GM12891 (cell line): ENCODE data around the gene BHMT2.

ENCODE experiments used
- DNase-seq: peaks from one replicate; pipeline ENCODE4 v3.0.0; 2011; ENCODE audit warnings: low spot score; ENCODE audit not compliant: insufficient read length
- FAIRE-seq: peaks from 2 replicates; lab custom pipeline; 2011; peaks lifted over from hg19 to GRCh38; lab: Jason Lieb, UNC
- PAX5 ChIP-seq: IDR thresholded peaks from 2 replicates; pipeline ENCODE4 v1.6.1; 2011; ENCODE audit warnings: low read length, moderate library complexity, mild to moderate bottlenecking; ENCODE audit not compliant: insufficient read depth, severe bottlenecking
- POLR2A ChIP-seq: IDR thresholded peaks from 2 replicates; pipeline ENCODE4 v1.6.1; 2011; ENCODE audit warnings: low read depth, low read length, control low read depth
- POLR2AphosphoS5 ChIP-seq: IDR thresholded peaks from 2 replicates; pipeline ENCODE4 v1.6.1; 2011; ENCODE audit warnings: low read depth, low read length, control low read depth
- POU2F2 ChIP-seq: IDR thresholded peaks from 2 replicates; pipeline ENCODE4 v1.6.1; 2011; ENCODE audit warnings: low read depth, mild to moderate bottlenecking, control low read depth, low read length, moderate library complexity
- SPI1 ChIP-seq: IDR thresholded peaks from 2 replicates; pipeline ENCODE4 v1.6.1; 2011; ENCODE audit warnings: low read depth, low read length, control low read depth
- TAF1 ChIP-seq: IDR thresholded peaks from 2 replicates; pipeline ENCODE4 v1.6.1; 2011; ENCODE audit warnings: low read depth, low read length, control low read depth

Gene BHMT2

GRCh38 chr5:79032031-79032695 is 37.4 kb upstream of the BHMT2 start:
- FAIRE-seq = no peak
- TF ChIP-seq POLR2AphosphoS5 = no peak
- TF ChIP-seq TAF1 = no peak
- no peak for TF ChIP-seq POLR2A
- no peak for DNase-seq

DNA sequence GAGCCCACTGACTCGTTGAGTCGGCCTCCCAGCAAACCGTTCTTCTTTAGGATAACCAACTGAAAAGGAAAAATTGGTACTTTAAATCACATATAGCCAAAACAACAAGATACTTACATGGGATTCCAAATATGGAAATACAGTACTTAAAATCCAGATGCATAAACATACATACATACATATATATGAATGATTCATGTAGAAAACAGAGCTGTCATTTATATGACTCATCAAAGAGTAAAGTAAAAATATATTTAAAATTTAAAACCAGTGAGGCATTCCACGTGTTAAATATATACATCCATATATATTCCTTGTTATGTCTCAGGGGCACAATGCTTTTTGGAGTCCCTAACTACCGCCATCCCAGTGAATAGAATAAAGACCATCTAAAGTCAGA is 36.8 kb upstream of the BHMT2 start:
- no peak for DNase-seq
- FAIRE-seq = no peak
- no peak for TF ChIP-seq TAF1
- TF ChIP-seq POU2F2 = no peak
- no peak for TF ChIP-seq POLR2A
- no peak for TF ChIP-seq SPI1
- TF ChIP-seq POLR2AphosphoS5 = no peak
- TF ChIP-seq PAX5 = no peak

DNA sequence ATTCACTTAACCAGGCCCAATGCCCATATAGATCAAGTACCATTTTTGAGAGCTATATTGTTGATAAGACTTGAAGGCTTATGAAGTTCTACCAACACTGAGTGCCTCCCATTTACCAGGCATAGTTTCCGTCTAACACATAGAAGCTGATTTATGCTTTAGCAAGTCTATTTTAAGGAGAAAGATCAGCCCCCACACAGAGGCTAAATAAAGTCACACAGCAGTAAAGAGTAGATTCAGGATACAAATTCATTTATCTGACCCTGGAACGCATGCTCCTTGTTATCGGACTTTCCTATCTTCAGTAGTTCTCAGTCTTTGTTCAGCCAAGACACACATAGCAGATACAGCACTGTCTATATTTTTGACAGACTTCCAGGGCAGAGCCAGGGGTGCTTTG is 34.3 kb upstream of the BHMT2 start:
- no peak for DNase-seq
- no peak for FAIRE-seq
- TF ChIP-seq POU2F2 (no peak), PAX5 (no peak), POLR2AphosphoS5 (no peak), TAF1 (no peak), SPI1 (no peak), POLR2A (no peak)

DNA sequence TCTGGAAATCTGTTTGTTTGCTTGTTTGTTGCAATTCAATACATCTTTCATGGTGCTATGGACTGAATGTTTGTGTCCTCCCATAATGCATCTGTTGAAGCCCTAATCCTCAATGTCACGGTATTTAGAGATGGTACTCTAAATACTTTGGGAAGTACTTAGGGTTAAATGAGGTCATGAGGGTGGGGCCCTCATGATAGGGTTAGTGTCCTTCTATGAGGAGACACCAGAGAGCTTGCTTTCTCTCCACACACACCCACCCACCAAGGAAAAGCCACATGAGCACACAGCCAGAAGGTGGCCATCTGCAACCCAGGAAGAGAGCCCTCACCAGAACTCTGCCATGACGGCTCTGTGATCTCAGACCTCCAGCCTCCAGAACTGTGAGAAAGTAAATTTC is 32.8 kb upstream of the BHMT2 start:
- TF ChIP-seq POLR2AphosphoS5 (no peak), POU2F2 (no peak), TAF1 (no peak), PAX5 (no peak), SPI1 (no peak), POLR2A (no peak)
- DNase-seq = no peak
- FAIRE-seq = no peak

- no peak for FAIRE-seq
- TF ChIP-seq TAF1 (no peak), PAX5 (no peak), POU2F2 (no peak), POLR2AphosphoS5 (no peak)
- DNase-seq = no peak
Measured at GRCh38 chr5:79042188-79042587, 27.4 kb upstream of the BHMT2 start.

DNA sequence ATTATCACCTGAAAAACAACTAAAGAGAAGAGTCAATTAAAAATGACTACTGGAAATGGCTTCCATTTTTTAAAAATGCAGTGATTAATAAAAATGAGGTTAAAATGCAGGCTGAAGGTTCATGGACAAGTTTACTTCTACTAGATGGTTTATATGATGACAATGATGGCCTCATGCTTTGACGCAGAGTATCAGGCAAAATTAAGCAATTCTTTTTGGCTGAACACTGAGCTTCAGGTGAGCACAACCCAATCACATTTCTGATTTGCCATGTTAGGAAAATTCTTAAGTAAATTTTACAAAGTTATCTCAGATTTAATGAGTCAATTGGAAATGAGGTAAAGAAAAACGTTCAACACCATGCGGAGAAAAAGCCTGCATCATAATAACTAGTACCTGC is 22.4 kb upstream of the BHMT2 start:
- DNase-seq (no peak), FAIRE-seq (no peak)
- no peak for TF ChIP-seq PAX5
- TF ChIP-seq TAF1 = no peak
- TF ChIP-seq POU2F2 = no peak
- TF ChIP-seq POLR2A = no peak
- no peak for TF ChIP-seq POLR2AphosphoS5
- no peak for TF ChIP-seq SPI1

DNA sequence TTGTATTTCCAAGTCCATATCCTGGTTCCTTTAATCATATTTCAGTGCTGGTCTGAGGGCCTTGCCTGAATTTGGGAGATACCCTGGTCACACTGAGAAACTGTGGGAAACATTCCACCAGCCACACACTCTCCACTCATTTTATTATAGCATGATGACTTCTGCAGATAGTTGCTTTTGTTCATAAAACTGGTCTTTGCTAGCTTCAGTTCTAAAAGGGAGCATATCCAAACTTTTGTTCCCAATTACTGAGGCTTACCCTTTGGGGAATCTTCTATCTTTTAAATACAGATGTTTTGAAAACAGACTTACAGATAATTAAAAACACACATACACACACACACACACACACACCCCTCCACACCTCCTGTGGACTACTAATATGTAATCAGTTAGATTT is 21.1 kb upstream of the BHMT2 start:
- FAIRE-seq (no peak), DNase-seq (no peak)
- no peak for TF ChIP-seq TAF1
- no peak for TF ChIP-seq POLR2AphosphoS5
- TF ChIP-seq POLR2A = no peak
- no peak for TF ChIP-seq POU2F2
- no peak for TF ChIP-seq SPI1
- TF ChIP-seq PAX5 = no peak

GRCh38 chr5:79050498-79050897 is 19.1 kb upstream of the BHMT2 start:
- FAIRE-seq (no peak), DNase-seq (no peak)
- no peak for TF ChIP-seq POLR2AphosphoS5
- no peak for TF ChIP-seq POU2F2
- TF ChIP-seq SPI1 = no peak
- TF ChIP-seq TAF1 = no peak
- TF ChIP-seq POLR2A = no peak
- TF ChIP-seq PAX5 = no peak

DNA sequence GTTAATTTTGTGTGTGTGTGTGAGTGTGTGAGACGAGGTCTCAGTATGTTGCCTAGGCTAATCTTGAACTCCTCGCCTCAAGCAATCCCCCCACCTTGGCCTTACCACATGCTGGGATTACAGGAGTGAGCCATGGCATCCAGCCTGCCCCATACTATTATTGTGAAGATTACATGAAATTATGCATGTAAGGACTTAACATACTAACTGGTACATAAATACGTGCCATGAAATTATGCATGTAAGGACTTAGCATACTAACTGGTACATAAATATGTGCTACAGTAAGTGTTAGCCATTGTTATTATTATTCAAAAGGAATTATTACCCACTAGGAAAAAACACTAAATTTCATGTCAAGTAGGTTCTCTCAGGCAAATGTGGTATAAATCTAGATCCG is 16.2 kb upstream of the BHMT2 start:
- TF ChIP-seq SPI1 (no peak), POLR2AphosphoS5 (no peak), POU2F2 (no peak), TAF1 (no peak), PAX5 (no peak), POLR2A (no peak)
- FAIRE-seq (no peak), DNase-seq (no peak)

DNA sequence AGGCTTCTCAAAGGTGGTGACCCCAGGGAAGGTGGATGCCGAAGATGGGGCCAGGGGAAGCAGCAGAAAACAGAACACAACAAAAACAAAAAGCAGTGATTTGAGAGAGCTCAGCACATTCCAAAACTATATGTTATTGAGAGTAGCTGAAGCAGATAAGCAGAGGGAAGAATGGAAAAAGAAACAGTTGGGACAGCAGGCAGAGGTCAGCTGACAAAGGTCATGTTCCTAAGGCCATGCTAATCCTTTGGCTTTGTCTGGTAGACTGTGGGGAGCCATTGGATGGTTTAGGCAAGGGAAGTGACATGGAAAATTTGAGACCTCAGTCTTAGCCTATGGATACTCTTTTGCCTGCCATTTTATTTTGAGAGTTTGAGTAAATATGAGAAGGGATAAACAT is 14.6 kb upstream of the BHMT2 start:
- TF ChIP-seq SPI1 (no peak), POLR2AphosphoS5 (no peak), POU2F2 (no peak), PAX5 (no peak), POLR2A (no peak), TAF1 (no peak)
- DNase-seq = no peak
- no peak for FAIRE-seq

GRCh38 chr5:79056847-79057246 is 12.7 kb upstream of the BHMT2 start:
- TF ChIP-seq SPI1 = no peak
- no peak for TF ChIP-seq PAX5
- no peak for TF ChIP-seq POU2F2
- no peak for TF ChIP-seq TAF1
- no peak for TF ChIP-seq POLR2AphosphoS5
- no peak for TF ChIP-seq POLR2A
- DNase-seq (no peak), FAIRE-seq (no peak)
